Activated CD4-positive, alpha-beta T cell treated with anti-CD3 and anti-CD28 coated beads, Interleukin-2, Interleukin-6, amounts not matched to agents 100 ng/mL and 50 ng/mL, durations not matched to agents 16 hours and 8 hours (primary cell): ENCODE data around the gene CHRM2.

Source experiments
- DNase-seq: peaks from one replicate; pipeline ENCODE4 v3.0.0-alpha.2; 2020

The CHRM2 gene

DNA sequence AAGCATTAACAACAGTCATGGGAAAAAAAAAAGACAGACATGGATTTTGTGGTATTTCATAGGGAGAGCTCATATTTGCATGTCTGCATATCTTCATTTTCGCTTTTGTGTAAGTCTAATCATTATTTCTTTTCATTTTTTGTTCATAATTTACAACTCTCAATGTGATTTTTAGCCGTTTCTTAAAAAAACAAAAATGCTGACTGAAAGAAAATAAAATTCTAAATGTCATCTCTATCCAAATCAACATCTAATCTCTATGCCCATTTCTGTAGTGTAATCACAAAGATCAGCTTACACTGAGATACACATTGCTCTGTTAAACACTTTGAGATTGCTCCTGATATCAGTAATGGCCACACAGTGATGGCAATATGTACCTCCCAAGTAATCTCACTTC, 29.2 kb downstream of the CHRM2 start:
- no peak for DNase-seq

DNA sequence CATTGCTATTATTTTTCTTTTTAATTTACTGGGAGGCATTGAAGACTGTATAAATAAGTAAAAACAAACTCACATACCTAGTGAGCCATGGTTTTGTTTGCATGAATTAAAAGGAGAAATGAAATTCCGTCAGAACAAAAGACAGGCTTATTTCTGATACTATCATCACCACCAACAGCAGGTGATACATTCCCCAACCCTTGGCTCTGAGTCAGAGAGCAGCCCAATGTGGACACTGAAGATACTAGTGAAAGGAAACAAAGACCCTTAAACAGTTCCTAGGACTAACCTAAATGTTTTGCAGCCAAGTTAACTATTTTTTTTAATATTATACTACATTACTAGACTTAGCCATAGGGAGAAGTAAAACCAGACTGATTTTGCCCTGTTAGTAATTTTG, 31.6 kb downstream of the CHRM2 start:
- no peak for DNase-seq

DNA sequence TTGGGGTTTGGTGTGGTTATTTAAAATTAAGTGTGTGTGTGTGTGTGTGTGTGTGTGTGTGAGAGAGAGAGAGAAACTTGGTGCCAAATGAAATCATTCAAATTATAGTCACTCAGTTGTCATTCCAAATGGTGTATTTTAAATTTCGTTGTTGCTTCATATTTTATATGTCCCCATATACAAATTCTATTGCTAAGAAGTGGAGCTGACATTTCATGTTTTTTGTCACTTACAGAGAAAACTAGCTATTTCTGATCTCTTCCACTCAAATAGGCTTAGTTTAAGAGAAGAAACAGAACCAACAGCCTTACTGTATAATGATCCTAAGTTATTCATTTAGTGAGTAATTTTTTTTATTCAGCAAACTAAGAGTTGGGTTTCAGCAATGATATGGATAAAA, 42.3 kb downstream of the CHRM2 start:
- no peak for DNase-seq

DNA sequence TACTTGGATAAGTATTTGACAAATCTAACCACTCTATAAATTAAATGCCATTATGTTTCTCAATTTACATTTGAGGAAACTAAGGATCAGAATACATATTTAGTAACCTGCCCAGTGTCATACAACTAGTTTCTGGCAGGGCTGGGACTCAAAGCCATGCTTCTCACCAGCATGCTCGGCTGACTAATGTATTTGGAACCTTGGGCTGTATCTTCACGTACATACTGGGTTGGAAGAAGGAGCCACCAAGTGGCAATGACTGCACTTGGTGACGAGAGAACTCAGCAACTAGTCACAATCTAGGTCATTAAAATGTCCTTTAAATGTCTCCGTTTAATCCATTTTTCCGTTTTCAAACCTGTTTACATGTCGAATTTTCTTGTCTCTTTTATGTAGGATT, 42.9 kb downstream of the CHRM2 start:
- no peak for DNase-seq

DNA sequence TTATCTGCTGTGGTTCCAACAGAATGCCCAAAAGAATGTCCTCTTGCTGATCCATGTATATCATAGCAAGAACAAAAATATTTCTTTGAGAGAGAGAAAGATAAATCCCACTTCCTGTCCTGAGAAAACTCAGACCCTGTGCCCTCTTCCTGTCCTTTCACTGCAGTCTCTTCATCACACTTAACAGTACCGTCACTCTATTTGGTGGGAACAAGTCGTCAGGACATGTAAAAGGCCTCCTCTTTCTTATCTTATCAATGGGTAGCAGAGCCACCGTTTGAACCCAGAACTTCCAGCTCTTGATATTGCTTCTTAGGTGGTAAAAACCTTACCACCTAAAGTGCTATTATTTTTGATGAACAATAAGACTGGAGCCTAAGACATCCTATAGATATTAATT, 43.9 kb downstream of the CHRM2 start:
- no peak for DNase-seq

DNA sequence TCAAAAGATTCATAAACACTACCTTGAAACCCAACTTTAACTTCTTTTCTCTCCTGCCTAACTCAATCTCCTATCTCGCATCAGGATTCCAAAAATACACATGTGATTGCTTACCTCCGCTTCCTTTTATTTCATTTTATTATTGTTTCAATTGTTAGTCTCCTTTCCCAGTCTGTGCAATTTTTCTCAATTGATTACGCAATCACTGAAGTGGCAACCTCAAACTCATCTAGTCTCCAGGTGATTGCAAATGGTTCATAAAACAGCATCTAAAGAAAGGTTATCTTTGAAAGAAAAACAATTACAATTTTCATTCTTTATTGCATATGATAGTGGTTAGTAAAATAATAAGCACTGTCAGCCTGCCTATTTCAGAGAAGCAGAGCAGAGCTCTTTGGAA, 45.6 kb downstream of the CHRM2 start:
- no peak for DNase-seq

DNA sequence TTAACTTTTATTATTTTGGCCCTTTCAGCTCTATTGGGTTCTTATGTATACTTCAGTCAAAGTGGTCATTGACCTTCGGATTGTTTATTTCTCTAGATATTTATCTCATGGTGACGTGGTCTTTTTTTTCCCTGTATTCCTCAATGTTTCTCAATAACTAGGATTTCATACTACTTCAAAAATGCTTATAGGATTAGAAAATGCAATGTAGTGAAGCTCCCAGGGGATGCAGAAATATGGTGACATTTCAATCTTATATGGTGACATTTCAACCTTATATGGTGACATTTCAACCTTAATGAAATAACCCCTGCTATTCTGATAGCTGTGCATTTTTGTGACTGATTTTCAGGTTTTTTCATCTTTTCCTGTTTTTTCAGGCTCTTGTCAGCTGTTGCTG, 51.4 kb downstream of the CHRM2 start:
- DNase-seq: no peak

DNA sequence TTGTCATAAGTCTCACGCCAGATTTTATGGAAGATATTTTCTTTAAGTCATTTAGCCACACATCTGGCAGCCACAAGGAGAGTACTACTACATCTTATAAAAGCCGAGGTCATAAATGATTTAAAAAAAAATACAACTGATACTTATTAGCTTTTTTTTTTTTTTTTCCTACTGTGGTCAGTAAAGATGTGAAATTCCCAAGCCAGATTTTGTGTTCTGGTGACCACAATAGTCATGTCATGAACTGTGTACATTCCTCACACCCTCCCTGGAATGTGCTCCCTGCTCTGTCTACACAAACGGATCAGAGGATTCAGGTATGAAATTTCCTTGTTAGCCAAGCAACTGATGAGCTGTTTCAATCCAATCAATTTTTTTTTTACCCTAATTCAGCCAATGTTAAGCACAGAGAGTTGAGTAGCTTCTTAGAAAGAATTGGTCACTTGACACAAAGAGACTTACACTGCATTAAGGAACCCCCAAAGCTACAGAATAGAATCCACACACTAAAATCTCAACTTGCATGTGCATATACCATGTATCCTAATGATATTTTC, 54.7 kb downstream of the CHRM2 start:
- DNase-seq: no peak

DNA sequence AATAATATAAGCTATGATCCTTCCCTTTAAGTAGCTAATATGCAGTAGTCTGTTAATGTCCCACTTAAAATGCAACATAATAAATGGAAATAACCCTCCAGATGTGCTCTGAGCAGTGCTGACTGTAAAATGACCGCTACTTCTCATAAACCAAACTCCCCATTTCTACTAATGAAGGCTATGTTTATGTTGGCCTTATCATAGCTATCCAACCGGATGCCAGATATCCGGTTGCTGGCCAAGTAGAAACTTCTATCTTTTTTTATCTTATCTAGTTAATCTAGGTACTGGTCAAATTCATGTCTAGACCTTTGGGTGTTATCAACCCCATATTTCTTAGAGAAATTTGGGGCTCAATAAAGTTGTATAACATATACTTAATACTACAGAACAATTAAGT, 56.6 kb downstream of the CHRM2 start:
- no peak for DNase-seq

DNA sequence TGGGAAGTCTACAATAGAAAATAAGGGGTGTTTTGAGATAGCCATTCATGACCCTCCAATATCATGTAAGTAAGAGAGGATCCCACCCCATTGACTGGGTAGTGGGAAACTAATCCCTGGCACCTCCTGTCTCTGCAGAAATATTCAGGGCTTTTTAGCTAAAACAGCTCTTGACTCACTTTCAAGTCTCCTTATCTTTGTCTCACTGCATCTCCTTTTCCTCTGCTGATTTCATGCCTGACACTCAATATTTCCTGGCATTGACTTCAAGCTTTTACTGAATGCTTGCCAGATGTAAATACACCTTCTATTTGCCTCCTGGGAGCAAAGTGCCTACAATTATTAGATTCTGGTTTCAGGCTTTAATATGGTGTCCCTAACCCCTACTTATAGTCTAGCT, 57.1 kb downstream of the CHRM2 start:
- DNase-seq: no peak

DNA sequence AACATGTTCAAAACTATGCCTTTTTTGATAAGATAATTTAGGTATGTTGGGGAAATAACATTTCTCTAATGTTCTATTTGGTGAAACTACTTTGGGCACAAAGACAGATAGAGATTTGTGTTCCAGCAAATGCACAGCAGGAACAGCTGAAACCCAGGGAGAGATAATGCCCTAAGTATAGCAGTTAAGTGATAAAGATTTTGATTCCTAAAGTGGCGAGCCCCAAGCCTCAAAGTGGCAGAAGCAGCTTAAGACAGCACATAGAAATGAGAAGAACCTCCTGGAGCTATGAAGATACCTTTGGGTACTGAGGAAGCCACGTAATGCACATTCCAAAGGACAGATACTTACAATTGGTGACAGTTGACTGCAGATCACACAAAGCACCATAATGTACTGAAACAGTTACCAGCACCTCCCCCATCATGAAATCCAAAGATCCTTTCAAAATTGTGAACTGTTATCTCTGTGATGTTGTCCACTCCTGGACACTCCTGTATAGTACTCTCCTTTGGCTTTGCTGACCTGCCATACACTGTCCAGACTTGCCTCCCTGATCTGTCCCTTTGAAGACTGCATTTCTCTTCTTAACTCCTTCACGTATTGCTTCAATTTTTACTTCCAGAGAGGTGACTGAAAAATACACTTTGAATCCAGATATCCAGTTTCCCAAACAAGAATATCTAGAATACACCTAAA, 62.9 kb downstream of the CHRM2 start:
- no peak for DNase-seq

DNA sequence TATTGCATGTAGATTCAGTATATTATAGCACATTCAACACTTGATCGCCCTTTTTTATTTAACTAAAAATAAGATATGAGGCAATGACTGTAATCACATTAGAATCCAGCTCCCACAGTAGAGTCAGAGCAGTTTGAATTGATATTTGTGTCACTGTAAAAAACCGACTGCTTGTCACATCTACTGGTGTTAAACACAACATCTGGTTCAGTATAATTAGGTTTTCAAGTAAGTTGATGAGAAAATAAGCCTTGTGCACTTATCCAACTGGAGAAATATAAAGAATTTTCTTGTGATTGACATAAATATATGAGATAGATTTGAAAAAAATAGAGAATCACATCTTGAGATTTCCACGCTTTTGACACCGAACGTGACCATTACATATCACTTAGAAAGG, 69.0 kb downstream of the CHRM2 start:
- no peak for DNase-seq

DNA sequence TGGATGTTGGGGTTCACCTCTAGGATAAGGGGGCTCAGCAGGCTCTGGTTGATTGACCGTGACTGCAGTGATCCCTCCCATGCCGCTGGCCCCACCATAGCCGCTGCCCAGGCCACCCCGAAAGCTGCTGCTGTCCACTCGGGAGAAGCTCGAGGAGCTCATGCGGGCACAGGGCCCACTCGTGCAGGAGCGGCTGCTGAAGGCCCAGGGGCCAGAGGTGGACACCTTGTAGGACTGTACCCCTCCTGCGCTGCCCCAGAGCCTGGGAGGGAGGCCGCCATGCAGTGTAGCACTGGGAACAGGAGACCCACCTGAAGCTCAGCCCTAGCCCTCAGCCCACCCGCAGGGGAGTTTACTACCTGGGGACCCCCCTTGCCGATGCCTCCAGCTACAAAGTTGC, 70.0 kb downstream of the CHRM2 start:
- no peak for DNase-seq

DNA sequence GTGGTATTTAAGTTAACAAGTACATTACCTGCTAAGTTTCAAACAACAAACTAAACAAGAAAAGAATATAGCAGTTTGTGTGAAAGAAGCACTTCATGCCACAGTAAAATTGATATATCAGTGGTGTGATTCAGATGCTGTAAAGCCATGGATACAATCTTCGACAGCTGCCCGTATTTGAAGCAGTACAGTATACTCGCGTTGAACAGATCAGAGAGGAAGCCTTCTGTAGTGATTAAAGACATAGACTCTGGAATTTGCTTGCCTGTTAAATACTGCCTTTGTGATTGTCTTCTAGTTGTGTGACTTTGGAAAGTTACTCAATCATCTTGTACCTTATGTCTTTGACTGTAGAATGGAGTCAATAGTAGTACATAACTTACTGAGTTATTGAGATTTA, 71.7 kb downstream of the CHRM2 start:
- no peak for DNase-seq

DNA sequence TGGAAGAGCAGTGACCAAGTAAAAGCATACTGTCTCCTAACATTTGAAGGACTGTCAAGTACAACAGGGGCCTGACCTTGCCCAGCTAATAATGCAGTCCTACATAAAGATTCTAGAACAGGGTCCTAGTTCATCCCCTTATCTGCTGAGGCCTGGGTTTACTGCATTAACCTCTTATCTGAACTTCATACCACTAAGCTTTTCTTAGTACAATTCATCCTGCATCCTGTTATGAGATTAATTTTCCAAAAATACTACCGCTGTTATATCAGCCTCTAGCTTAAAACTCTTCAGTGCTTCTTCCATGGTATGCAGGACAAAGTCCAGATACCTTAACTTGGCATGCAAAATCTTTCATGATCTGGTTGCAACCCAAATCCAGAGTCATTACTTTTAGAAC, 72.5 kb downstream of the CHRM2 start:
- no peak for DNase-seq

DNA sequence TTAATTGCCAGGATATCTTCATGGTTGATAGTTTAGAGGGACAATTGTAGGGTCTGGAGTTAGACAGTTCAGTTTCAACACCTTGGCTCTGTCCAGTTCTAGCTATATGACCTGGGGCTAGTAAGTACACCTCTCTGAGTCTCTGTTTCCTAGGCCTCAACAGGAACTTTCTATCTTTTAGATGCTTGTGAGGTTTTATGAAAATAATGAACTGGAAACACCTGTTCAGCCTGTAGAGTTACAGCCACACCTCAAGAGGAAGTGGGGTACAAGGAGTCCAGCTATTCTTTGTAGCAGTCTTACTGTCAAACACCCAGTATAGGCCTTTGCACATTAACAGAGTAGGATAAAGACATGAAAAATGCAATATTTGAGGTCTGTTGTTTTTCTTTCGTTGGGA, 73.4 kb downstream of the CHRM2 start:
- no peak for DNase-seq

DNA sequence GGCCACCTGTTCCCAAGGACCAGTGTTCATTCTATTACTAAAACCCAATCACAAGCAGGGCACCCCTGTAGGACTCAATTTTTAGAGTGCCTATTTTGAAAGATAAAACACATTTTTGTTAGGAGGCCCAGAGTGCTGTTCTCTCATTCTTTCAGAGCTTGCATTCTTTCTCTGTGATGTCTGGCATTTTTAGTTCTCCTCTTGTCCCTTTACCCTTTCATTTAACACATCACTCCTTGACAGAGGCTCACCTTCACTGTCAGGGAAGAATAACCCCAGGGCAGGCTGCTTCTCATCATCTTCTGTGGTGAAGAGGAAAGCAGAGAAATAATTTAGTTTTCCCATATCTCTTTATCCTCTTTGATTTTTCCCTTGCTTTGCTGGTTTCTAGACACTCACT, 73.9 kb downstream of the CHRM2 start:
- no peak for DNase-seq

DNA sequence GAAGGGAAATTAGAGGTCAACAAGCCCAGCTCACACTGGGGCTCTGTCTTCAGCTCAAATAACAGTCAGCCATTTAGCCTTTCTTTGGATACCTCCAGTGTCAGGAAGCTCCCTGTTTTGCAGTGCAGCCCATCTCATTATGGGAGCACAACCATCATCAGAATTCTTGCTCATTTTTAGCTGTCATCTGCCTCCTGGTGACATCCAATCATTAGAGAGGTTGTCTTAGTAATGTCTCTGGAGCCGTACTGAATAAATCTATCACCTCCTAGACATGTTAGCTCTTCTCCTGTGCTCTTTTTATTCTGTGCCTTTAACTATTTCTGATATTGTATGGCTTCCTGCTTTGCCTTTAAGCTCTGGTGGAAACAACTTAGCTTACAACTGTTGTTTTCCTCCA, 74.5 kb downstream of the CHRM2 start:
- DNase-seq: no peak

DNA sequence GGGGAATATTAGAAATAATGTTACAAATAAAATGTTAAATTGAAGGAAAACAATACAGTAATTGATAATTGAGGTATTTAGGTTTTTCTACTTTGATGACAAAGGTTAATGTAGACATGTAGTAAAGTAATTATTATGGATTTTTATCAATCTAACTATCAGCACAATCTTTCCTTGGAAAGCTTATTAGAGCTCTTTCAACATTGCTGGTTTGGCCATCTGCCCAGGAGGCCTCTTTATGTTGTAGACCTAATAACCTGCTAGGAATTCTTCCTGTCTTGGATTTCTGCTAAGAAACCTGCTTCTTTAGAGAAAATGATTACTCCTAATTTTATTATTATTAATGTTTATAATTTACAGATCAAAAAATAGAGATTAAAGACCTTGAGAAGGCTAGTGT, 78.9 kb downstream of the CHRM2 start:
- DNase-seq: no peak

DNA sequence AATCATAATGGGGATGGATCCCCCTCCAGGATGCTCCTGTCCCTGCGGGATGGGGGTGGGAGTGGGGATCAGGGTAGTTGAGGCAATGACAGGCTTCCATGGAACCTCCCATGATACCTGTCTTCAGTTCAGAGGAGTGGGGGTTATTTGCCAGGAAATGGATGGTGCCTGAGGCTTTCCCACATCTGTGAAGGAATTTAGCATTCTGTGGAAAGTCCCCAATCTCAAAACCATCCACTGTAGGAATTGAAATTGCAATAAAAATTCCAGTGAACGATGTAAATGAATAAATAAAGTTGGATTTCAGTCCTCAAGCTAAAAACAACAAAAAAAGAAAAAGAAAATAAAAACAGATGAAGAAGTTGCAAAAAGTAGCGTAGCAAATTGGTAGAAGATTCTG, 81.9 kb downstream of the CHRM2 start:
- DNase-seq: no peak

DNA sequence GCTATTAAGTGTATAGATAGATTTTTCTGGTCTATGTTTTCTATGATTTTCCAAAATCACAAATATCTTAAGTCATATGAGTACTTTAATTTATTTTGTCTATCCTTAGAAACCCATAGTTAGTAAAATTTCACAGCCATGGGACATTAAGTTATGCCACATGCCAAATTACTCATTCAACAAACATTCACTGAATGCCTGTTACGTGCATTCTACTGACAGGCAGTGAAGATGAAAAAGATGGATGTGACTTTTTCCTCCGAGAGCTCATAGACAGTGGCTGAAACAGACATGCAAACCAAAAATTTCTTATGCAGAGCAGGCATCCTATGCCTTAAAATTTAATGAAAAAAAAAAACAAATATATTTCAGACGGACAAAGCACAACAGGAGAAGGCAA, 84.9 kb downstream of the CHRM2 start:
- DNase-seq: no peak

DNA sequence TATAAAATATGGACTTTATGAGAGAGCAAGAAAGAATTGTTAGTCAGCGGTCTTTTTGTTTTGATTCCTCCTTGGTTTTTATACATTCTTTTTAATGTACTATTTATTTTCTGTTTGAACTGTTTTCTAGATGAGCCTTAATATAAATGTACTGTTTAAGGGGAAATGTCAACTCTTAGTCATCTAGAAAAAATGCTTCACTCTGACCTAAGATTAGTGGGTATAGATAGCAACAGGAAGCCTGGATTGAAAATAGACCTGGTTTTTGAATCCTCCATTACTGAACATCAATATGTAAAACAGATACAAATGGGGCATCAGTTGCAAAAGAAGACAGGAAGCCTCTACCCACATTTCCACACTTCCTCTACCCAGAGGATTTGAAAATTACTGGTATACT, 87.8 kb downstream of the CHRM2 start:
- no peak for DNase-seq

DNA sequence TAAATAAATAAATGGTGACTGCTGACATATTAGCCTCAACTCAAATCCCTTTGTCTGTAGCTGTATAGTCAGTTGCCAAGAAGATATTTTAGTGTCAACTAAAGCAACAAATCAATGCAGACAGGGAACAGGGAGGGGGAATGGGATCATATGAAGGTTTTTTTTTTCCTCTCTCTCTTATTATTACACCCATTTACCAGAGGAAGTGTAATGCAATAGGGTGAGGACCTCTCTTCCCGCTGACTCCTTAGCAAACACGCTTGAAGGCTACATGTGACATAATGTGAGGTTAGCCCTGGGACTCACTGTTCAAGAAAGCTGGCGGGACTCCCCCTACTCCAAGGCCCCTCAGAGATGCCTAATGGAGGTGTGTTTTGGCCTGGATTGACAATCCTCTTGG, 88.2 kb downstream of the CHRM2 start:
- no peak for DNase-seq

DNA sequence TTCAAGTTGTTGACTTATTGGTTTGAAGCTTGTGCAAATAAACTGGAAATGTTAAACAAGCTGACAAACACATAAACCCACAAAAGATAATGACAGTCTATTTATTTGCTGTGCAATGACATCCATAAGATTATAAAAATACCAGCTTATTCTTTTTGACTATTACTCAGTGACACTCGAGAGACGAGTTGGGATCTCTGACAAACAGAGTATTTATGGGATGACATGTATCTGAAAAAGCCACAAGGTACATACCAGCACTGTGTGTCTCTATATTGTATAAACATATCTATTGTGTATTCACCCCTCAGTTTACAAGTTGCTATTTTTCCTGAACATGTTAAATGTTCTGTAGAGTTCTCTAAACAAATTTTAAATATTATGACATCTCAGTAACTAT, 88.9 kb downstream of the CHRM2 start:
- no peak for DNase-seq

DNA sequence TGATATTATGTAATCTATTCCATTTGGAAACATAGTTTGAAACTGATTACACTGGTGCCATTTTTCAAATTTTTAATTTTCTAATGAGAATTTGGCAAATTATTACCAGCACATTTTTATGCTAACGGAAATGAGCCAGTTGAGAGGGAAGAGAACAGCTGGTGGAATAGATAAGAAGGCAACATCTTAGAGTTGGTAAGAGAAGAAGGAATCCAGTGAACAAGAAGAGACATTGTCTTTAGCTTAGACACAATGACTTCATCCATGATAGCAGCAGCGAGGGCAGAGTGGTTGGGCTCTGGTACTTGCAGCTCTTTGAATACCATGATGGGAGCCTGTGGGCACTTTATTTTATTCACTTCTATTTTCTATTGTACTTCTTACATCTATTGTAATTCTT, 89.6 kb downstream of the CHRM2 start:
- DNase-seq: no peak

DNA sequence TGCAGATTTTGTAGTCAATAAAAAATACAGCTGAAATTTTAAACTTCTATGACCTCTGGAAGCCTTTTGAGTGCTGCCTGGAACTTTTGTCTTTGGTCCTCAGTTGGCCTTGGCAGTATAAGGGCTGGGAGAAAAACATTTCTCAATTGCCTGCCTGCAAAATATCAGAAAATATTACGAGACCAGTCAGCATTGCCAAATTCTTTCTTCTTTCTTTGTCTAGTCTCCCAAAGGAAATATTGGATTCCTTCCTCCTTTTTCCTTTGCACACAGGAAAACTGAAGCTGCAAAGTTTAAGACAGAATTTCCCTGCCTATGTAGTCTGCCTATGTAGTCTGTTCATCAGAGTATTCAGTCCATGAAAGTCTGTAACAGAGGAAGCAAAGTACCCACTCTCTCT, 95.9 kb downstream of the CHRM2 start:
- DNase-seq: no peak
